ENCODE results near the gene ANTKMT.
A peak's percentile ranks its signal among the peaks of the same experiment; 100 is the strongest.

The ANTKMT gene

GRCh38 chr16:715477-716199, 5.3 kb upstream of the ANTKMT start:
- no peak for DNase-seq

- no peak for DNase-seq
Observed at GRCh38 chr16:716200-716568, 4.8 kb upstream of the ANTKMT start.

GRCh38 chr16:716768-717325, 4.1 kb upstream of the ANTKMT start:
- DNase-seq = no peak

GRCh38 chr16:717450-718245, 3.3 kb upstream of the ANTKMT start:
- DNase-seq = no peak

GRCh38 chr16:718389-718788, 2.6 kb upstream of the ANTKMT start:
- DNase-seq = no peak

- DNase-seq = no peak
Observed at GRCh38 chr16:718922-719321, 2.0 kb upstream of the ANTKMT start.

GRCh38 chr16:719815-720446, 1.0 kb upstream of the ANTKMT start:
- DNase-seq = no peak

- DNase-seq = peak; percentile 78
Observed at GRCh38 chr16:720447-720989, 428 bp upstream of the ANTKMT start.

- no peak for DNase-seq
Observed at GRCh38 chr16:721765-722540, 1.0 kb downstream of the ANTKMT start.

- no peak for DNase-seq
Observed at GRCh38 chr16:722835-723633, 2.1 kb downstream of the ANTKMT start.

- DNase-seq = no peak
Observed at GRCh38 chr16:723695-724094, 2.7 kb downstream of the ANTKMT start.

GRCh38 chr16:724188-725040, 3.5 kb downstream of the ANTKMT start:
- no peak for DNase-seq

GRCh38 chr16:725041-725376, 4.1 kb downstream of the ANTKMT start:
- no peak for DNase-seq

- DNase-seq = no peak
Observed at GRCh38 chr16:725463-726187, 4.7 kb downstream of the ANTKMT start.

- no peak for DNase-seq
Observed at GRCh38 chr16:726188-726437, 5.2 kb downstream of the ANTKMT start.

- no peak for DNase-seq
Observed at GRCh38 chr16:726438-727290, 5.7 kb downstream of the ANTKMT start, which contains the start of the genes CCDC78 and HAGHL. Gene CCDC78 (minus strand): TSS chr16:726443. CDS start chr16:726367, 76 bp downstream. Gene HAGHL (plus strand): TSS chr16:727106. CDS start chr16:727510, 404 bp downstream.

- DNase-seq = no peak
Observed at GRCh38 chr16:727291-727977, 6.5 kb downstream of the ANTKMT start.

GRCh38 chr16:728131-728889, 7.4 kb downstream of the ANTKMT start:
- DNase-seq = no peak
